Trophoblast cell (in vitro differentiated cells and primary cell): ENCODE results near the gene SMIM10L2A.
A peak's percentile ranks its signal among the peaks of the same experiment; 100 is the strongest.
"Not testable (repeated sequence)": the region's sequence is repeated elsewhere in the genome, so short reads cannot be mapped to it uniquely, and the experiment has no call there.

ENCODE experiments used
- DNase-seq, 2 donors: peaks; one replicate each; pipeline ENCODE4 v3.0.0-alpha.2; 2016
- H2AFZ ChIP-seq: 2 replicates; pipeline ENCODE4 v1.6.1; 2013; ENCODE audit warnings: low read length, moderate library complexity, mild to moderate bottlenecking; ENCODE audit not compliant: insufficient read depth, poor library complexity
- H2AK5ac ChIP-seq: 2 replicates; pipeline ENCODE4 v1.6.1; 2013; ENCODE audit warnings: mild to moderate bottlenecking, low read length
- H2BK120ac ChIP-seq: 2 replicates; pipeline ENCODE4 v1.6.1; 2013; ENCODE audit warnings: low read length, mild to moderate bottlenecking, moderate library complexity; ENCODE audit not compliant: insufficient read depth, poor library complexity
- H2BK12ac ChIP-seq: 2 replicates; pipeline ENCODE4 v1.6.1; 2013; ENCODE audit warnings: mild to moderate bottlenecking, low read length, moderate library complexity
- H2BK5ac ChIP-seq: 2 replicates; pipeline ENCODE4 v1.6.1; 2013; ENCODE audit warnings: low read length, low read depth, moderate library complexity, mild to moderate bottlenecking; ENCODE audit not compliant: poor library complexity
- H3K14ac ChIP-seq: 2 replicates; pipeline ENCODE4 v1.6.1; 2013; ENCODE audit warnings: mild to moderate bottlenecking, low read length
- H3K18ac ChIP-seq: 2 replicates; pipeline ENCODE4 v1.6.1; 2013; ENCODE audit warnings: mild to moderate bottlenecking, low read length
- H3K23ac ChIP-seq: 2 replicates; pipeline ENCODE4 v1.6.1; 2013; ENCODE audit warnings: low read length
- H3K27ac ChIP-seq: 2 replicates; pipeline ENCODE4 v1.5.1; 2013; ENCODE audit warnings: low read depth, mild to moderate bottlenecking, inconsistent platforms, low read length, moderate library complexity
- H3K27me3 ChIP-seq: 2 replicates; pipeline ENCODE4 v1.6.1; 2013; ENCODE audit warnings: inconsistent platforms, mild to moderate bottlenecking, low read length, moderate library complexity; ENCODE audit not compliant: insufficient read depth
- H3K36me3 ChIP-seq, 2 experiments: 1 replicate in 1 of 2; 2 replicates in 1 of 2; pipeline ENCODE4 v1.6.1; 2013; ENCODE audit warnings: low read length in 2 of 2, mild to moderate bottlenecking in 2 of 2, moderate library complexity in 1 of 2; ENCODE audit not compliant: insufficient read depth in 2 of 2, control insufficient read depth in 1 of 2
- H3K4ac ChIP-seq: 2 replicates; pipeline ENCODE4 v1.6.1; 2013; ENCODE audit warnings: low read depth, mild to moderate bottlenecking, low read length, moderate library complexity
- H3K4me1 ChIP-seq, 2 experiments: 1 replicate in 1 of 2; 2 replicates in 1 of 2; pipeline ENCODE4 v1.6.1; 2013; ENCODE audit warnings: low read length in 2 of 2, mild to moderate bottlenecking in 2 of 2, moderate library complexity in 1 of 2; ENCODE audit not compliant: insufficient read depth in 2 of 2, control insufficient read depth in 1 of 2
- H3K4me2 ChIP-seq: 2 replicates; pipeline ENCODE4 v1.6.1; 2013; ENCODE audit warnings: inconsistent platforms, mild to moderate bottlenecking, low read length, moderate library complexity
- H3K4me3 ChIP-seq: 2 replicates; pipeline ENCODE4 v1.5.1; 2013; ENCODE audit warnings: mild to moderate bottlenecking, low read depth, low read length, inconsistent platforms
- H3K79me1 ChIP-seq: one replicate; pipeline ENCODE4 v1.6.1; 2013; ENCODE audit warnings: low read length
- H3K79me2 ChIP-seq: 2 replicates; pipeline ENCODE4 v1.6.1; 2013; ENCODE audit warnings: low read length, mild to moderate bottlenecking; ENCODE audit not compliant: control insufficient read depth, insufficient read depth, poor library complexity
- H3K9ac ChIP-seq: 2 replicates; pipeline ENCODE4 v1.6.1; 2013; ENCODE audit warnings: mild to moderate bottlenecking, low read length
- H3K9me3 ChIP-seq: 2 replicates; pipeline ENCODE4 v1.6.1; 2013; ENCODE audit warnings: low read depth, mild to moderate bottlenecking, control low read depth, inconsistent platforms, low read length; ENCODE audit not compliant: insufficient read depth
- H4K12ac ChIP-seq: 2 replicates; pipeline ENCODE4 v1.6.1; 2013; ENCODE audit warnings: low read depth, mild to moderate bottlenecking, low read length, moderate library complexity
- H4K8ac ChIP-seq: 2 replicates; pipeline ENCODE4 v1.6.1; 2013; ENCODE audit warnings: low read depth, mild to moderate bottlenecking, low read length, moderate library complexity
- H4K91ac ChIP-seq: one replicate; pipeline ENCODE4 v1.6.1; 2013; ENCODE audit warnings: low read depth, mild to moderate bottlenecking, low read length, moderate library complexity
- WGBS: extraction: QIAGEN DNeasy Blood & Tissue Kit; methylation state at CpG from one replicate; pipeline ENCODE4 v1.1.7; 2013; ENCODE audit warnings: missing lambda C conversion rate; ENCODE audit not compliant: insufficient read length, insufficient coverage; ENCODE audit errors: extremely low coverage; 5-methylcytosine and 5-hydroxymethylcytosine counted together

SMIM10L2A gene

DNA sequence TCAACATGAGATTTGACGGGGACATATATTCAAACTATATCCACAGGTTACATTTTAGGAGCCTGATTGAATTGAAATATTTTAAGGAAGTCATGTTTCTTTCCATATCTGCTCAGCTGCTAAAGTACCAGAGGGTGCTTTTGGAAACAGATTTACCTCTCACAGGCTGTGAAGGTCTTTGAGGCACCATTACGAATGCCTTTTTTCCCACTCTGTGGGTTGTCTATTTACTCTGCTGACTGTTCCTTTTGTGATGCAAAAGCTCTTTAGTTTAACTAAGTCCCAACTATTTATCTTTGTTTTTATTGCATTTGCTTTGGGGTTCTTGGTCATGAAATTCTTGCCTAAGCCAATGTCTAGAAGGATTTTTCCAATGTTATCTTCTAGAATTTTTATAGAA, 40.0 kb downstream of the SMIM10L2A start:
- WGBS = no CpG with 5 or more reads among the region's 2 CpGs
- not testable (repeated sequence) for H2AK5ac ChIP-seq, H4K8ac ChIP-seq, H3K9ac ChIP-seq, H3K79me2 ChIP-seq, H3K4me3 ChIP-seq, H4K91ac ChIP-seq, H3K4ac ChIP-seq, H3K14ac ChIP-seq, H3K9me3 ChIP-seq, H3K4me2 ChIP-seq, H3K36me3 ChIP-seq, H3K18ac ChIP-seq, H2BK12ac ChIP-seq, H3K4me1 ChIP-seq, H3K23ac ChIP-seq, H3K27ac ChIP-seq, H2AFZ ChIP-seq, H3K27me3 ChIP-seq, H2BK120ac ChIP-seq, DNase-seq, H2BK5ac ChIP-seq, H3K79me1 ChIP-seq, H4K12ac ChIP-seq

GRCh38 chrX:135463937-135464336, 42.2 kb downstream of the SMIM10L2A start:
- Histone ChIP-seq H2BK120ac (no peak overlapping the region), H3K36me3 (no peaks in the 10 kb centered on the region), H3K9ac (no peak overlapping the region), H3K27me3 (no peaks in the 10 kb centered on the region), H3K4me3 (no peak overlapping the region), H3K9me3 (no peaks in the 10 kb centered on the region), H2AFZ (no peak overlapping the region), H4K8ac (no peak overlapping the region), H3K79me2 (no peaks in the 10 kb centered on the region), H2AK5ac (no peak overlapping the region), H3K79me1 (no peaks in the 10 kb centered on the region), H2BK5ac (no peak overlapping the region), H4K91ac (no peak overlapping the region), H2BK12ac (no peak overlapping the region), H3K4ac (no peak overlapping the region), H3K18ac (no peak overlapping the region), H3K4me1 (no peaks in the 10 kb centered on the region), H3K14ac (no peak overlapping the region), H3K4me2 (no peak overlapping the region), H4K12ac (no peak overlapping the region), H3K23ac (no peak overlapping the region), H3K27ac (no peak overlapping the region)
- DNase-seq = peak in 1 of 2 donors; percentile 10
- no CpG with 5 or more reads among the region's 2 CpGs for WGBS

DNA sequence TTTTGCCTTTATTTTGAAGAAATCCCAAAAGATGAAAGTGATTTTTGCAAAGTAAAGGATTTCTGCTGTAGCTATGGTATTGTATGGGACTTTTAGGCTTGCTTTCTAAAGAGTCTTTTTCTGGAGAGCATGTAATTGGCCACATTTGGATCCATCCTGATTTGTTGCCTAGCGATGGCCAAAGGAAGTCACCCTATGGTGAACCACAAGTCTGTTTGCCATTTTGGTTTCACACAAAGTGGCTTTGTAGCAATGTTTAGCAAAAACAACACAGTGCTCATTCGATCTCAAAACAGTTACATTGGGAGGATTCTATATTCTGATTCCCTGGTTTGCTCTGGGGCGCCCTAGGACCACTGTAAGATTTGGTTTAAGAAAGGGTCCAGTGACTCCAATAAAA, 54.6 kb downstream of the SMIM10L2A start:
- no peak overlapping the region for H3K4ac ChIP-seq
- no peaks in the 10 kb centered on the region for H3K79me1 ChIP-seq
- H3K9ac ChIP-seq = no peak overlapping the region
- H4K8ac ChIP-seq = no peak overlapping the region
- H3K27me3 ChIP-seq = no peaks in the 10 kb centered on the region
- H3K4me3 ChIP-seq = no peak overlapping the region
- H2AK5ac ChIP-seq = no peak overlapping the region
- no peaks in the 10 kb centered on the region for H3K79me2 ChIP-seq
- no peak overlapping the region for H2BK5ac ChIP-seq
- no peak overlapping the region for H2BK12ac ChIP-seq
- no peak overlapping the region for H4K12ac ChIP-seq
- H2BK120ac ChIP-seq = no peak overlapping the region
- no peaks in the 10 kb centered on the region for H3K4me1 ChIP-seq
- no peak for DNase-seq
- no peak overlapping the region for H2AFZ ChIP-seq
- no peak overlapping the region for H4K91ac ChIP-seq
- no peak overlapping the region for H3K27ac ChIP-seq
- H3K4me2 ChIP-seq = no peak overlapping the region
- H3K18ac ChIP-seq = no peak overlapping the region
- WGBS = no CpG with 5 or more reads among the region's 3 CpGs
- H3K14ac ChIP-seq = no peak overlapping the region
- H3K36me3 ChIP-seq = no peaks in the 10 kb centered on the region
- no peaks in the 10 kb centered on the region for H3K9me3 ChIP-seq
- H3K23ac ChIP-seq = no peak overlapping the region

DNA sequence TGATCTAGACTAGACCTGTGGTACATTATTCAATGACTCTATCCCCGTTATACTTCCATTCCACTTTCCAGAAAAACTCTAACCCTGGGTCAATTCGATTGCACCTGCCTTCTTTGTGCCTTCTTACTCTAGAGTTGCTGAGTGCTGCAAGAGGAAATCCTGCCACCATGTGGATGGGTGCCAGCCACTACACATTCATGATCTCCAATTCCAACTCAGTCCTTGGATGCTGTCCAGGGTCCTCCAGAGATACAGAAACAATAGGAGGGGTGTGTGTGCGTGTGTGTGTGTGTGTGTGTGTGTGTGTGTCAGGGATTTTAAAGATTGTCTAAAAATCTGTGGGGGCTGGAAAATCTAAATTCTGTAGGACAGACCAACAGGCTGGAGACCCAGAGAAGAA, 55.8 kb downstream of the SMIM10L2A start:
- Histone ChIP-seq H3K4me1 (no peaks in the 10 kb centered on the region), H3K27me3 (no peaks in the 10 kb centered on the region), H2BK5ac (no peak overlapping the region), H2AFZ (no peak overlapping the region), H3K23ac (no peak overlapping the region), H3K4ac (no peak overlapping the region), H3K4me2 (no peak overlapping the region), H3K18ac (no peak overlapping the region), H2AK5ac (no peak overlapping the region), H3K79me1 (no peaks in the 10 kb centered on the region), H3K9me3 (no peaks in the 10 kb centered on the region), H2BK120ac (no peak overlapping the region), H4K91ac (no peak overlapping the region), H4K12ac (no peak overlapping the region), H3K36me3 (no peaks in the 10 kb centered on the region), H2BK12ac (no peak overlapping the region), H3K79me2 (no peaks in the 10 kb centered on the region), H3K27ac (no peak overlapping the region), H3K14ac (no peak overlapping the region), H3K9ac (no peak overlapping the region), H4K8ac (no peak overlapping the region), H3K4me3 (no peak overlapping the region)
- WGBS = no CpG with 5 or more reads among the region's 3 CpGs
- DNase-seq = peak; percentile 4 to 37
